GM19025 (cell line): ENCODE data around the gene MICU1.

ENCODE experiments used
- ATAC-seq: cut with Tn5 transposase; IDR thresholded peaks from one replicate; pipeline ENCODE4 v1.9.1; 2021; ENCODE audit warnings: mild to moderate bottlenecking, low read depth, moderate library complexity; ENCODE audit not compliant: unreplicated experiment

Gene MICU1

DNA sequence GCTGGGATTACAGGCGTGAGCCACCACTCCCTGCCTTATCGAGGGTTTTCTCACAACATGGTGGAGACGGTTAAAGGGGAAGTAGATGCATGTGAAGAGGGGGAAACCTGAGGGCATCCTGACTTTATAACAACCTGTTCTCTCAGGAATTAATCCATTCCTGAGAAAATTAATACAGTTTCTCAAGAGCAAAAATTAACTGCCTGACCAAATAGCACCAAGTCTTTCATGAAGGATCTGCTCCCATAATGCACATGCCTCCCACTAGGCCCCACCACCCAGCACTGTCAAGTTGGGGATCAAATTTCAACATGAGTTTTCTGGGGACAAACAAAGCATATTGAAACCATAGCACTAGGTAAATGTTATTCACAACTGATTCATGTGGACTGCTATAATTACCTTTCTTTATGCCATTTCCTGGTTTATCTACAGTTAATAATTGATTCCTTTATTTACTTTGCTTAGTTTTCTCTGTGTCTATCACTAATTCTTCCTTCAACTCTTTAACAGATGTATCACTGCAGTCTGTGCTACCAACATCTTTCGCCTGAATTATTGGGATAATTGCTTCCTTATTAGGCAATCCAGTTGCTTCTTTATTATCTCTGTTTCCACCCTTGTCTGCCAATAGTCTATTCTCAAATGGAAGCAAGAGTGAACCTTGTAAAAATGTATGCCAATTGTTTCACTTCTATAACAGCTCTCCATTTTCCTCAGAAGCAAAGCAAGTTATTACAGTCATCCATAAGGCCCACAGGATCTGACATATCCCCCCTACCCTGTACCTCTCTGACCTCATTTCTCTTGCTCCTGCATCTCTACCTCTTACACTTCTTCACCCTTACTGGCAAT lies 12.9 kb upstream of the MICU1 start:
- no peak for ATAC-seq

DNA sequence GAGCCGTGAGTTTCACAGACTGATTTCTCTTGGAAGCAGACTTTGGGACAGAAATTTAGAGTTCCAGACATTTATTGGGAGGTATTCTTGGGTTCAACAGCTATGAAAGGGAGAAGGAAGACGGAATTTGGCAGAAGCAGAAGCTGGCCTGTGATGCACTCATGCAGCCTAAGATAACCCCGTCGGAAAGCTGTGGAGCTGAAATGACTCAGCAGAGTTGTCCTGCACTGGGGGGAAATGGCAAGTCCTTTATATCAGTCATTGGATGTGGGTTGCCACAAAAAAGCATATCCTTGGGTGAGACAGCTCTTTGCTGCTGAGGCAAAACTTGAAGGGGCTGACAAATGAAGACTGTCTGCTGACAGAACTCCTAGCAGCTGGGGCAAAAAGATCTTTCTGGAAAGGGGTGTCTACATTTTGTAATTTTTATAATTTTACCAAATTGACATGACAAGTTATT lies 11.5 kb upstream of the MICU1 start:
- ATAC-seq, result no peak

DNA sequence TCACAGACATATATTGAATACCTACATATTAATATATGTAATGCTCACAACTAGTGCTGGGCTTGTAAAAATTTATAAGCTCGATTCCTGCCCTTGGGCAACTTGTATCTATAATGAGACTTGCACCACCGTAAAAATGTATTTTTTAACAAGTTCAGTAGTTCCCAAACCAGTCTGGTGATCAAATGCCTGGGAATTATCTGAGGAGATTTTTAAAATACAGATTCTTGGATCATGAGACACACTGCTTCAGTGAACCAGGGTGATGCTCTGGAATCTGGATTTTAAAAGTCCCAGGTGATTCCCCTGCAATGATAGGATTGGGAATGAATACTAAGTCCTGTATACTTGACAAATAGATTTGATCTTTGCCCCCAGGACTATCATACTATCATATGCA lies 4.3 kb upstream of the MICU1 start:
- ATAC-seq, result no peak

DNA sequence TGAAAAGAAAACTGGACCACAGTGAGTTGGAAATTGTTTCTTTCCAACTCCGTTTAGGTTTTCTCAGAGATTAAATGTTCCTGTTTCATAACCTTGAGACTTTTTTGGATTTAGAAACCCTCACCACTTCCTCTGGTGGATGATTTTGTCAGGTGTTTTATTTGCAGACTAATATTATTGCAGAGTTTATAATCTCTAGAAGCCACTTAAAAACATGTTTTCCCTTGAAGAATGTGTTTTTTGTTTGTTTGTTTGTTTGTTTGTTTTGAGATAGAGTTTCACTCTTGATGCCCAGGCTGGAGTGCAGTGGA lies 520 bp upstream of the MICU1 start:
- ATAC-seq, result no peak

DNA sequence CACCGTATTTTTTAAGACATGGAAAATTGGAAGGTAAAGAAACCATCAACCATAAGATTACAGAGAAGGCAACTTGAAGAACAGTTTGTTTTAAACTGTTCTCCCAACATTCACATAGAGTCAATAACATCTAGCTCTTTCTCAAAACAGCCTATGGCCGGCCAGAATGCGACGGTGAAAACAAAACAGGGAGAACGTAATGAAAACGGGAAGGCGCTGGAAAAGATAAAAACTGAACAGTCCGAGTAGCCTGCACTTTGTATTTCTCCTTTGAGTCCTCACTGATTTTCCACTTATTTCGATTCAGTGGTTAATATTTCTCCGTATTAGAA lies 637 bp downstream of the MICU1 start:
- no peak for ATAC-seq

DNA sequence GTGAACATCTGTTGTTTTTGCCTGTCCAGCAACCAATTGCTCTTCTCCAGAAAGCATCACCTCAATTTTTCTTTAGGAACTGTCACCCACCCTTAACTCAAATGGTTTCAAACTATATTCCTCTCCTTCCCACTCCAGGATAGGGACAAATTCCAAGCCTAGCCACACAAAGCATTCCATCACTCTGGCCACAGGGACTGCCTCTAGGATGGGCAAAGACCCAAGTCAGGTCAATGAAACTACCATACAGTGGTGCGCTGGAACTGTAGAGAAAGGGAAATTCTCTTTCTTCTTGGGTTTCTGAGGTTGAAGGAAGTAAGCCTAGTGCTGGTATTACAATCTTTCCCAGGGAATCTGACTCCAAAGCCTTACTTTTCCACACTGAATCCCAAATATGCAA lies 3.6 kb downstream of the MICU1 start:
- ATAC-seq, result no peak

DNA sequence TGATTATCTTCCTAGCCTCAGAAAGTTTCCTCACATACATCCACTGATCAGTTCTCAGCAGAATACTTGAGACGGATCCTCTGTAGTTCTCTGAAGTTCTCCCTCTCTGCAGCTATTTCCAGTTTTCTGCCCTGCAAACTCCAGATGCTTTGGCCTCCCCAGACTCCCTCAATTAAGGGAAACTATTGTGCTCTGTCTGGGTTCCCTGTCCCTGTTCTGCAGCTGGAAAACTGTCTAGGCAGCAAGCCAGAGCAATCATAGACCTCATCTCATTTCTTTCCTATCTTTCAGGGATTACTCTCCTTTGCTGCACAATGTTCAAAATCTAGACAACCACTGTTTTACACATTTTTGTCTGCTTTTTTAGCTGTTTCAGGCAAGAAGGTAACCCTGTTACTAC lies 9.2 kb downstream of the MICU1 start:
- ATAC-seq, result no peak

DNA sequence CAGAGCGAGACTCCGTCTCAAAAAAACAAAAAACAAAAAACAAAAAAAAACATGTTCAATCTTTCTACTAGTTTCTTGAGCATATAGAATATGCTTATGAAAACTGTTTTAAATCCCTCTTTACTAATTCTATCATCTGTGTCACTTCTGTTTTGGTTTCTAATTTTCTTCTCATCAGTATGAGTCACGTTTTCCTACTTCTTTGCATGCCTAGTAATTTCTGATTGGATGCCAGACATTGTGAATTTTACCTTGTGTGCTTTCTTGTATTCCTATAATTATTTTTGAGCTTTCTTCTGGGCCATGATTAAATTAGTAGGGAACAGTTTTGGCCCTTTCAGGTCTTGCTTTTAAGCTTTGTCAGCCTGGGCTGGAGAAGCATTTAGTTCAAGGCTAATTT lies 9.9 kb downstream of the MICU1 start:
- no peak for ATAC-seq

DNA sequence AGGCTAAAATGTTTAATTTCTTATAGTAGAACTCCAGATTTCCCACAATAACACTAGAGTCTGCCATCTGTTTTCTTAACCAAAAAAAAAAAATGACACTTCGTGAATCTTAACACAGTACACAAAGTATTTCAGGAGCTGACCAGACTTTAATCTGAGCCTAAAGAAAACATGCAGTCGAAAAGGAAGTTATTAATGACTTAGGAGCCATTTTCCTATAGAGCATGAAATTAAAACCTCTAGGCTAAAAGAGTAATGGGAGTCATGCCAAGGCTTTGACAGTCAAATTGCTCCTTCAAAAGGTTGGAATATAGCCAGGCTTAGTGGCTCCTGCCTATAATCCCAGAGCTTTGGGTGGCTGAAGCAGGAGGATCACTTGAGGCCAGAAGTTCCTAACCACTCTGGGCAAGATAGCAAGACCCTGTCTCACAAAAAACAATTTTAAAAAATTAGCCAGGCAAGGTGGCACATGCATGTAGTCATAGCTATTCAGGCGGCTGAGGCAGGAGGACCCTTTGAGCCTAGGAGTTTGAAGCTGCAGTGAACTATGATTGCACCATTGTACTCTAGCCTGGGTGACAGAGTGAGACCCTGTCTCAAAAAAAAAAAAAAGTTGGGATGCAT lies 13.6 kb downstream of the MICU1 start:
- ATAC-seq, result no peak

DNA sequence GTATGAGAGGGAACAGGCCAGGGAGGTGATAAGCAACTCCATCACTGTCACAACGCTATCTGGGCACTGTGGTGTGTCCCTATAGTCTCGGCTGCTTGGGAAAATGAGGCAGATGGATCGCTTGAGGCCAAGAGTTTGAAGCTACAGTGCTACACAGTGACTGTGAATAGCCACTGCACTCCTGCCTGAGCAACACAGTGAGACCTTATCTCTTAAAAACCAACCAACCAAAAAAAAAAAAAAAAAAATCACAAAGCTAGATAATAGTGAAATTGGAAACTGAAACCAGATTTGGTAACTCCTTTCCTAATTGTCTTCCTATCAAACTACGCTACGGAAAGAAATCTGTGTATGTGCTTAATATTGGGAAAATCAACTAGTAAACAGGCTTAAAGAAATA lies 14.1 kb downstream of the MICU1 start:
- no peak for ATAC-seq

DNA sequence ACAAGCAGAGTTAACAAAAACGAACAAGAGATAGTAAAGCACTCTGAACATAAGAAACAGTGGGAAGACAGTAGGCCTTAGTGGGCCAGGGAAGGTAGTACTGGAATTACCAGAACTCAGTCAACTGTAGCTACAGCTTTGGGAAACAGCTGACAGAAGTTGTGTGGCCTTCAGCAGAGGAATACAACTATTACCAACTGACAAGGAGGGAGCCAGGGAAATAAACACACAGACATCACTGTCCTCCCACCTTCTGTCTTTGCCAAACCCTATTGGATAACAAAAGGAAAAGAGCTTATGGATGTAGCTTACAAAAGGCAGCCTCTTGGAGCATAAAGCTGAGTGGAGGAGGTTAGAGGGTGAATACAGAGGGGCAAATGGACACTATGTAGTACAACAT lies 15.4 kb downstream of the MICU1 start:
- ATAC-seq, result no peak

DNA sequence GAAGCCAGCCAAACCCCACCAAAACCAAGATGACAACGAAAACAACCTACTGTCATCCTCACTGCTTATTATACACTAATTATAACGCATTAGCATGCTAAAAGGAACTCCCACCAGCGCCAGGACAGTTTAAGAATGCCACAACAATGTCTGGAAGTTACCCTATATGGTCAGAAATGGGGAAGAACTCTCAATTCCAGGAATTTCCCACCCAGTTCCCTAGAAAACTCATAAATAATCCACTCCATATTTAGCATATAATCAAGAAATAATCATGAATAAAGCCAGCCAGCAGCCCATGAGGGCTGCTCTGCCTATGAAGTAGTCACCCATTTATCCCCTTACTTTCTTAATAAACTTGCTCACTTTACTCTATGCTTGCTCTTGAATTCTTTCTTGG lies 20.8 kb downstream of the MICU1 start:
- ATAC-seq, result no peak

DNA sequence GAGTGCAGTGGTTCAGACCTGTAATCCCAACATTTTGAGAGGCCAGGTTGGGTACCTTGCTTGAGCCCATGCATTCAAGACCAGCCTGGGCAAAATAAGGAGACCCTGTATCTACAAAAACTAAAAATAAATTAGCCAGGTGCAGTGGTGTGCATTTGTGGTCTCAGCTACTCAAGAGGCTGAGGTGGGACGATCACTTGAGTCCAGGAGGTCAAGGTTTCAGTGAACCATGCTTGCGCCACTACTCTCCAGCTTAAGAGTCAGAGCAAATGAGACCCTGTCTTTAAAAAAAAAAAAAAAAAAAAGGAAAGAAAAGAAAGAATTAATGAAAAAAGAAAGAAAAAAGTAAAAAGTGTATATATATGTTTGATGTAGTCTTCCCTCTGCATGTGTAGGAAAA lies 24.7 kb downstream of the MICU1 start:
- no peak for ATAC-seq

DNA sequence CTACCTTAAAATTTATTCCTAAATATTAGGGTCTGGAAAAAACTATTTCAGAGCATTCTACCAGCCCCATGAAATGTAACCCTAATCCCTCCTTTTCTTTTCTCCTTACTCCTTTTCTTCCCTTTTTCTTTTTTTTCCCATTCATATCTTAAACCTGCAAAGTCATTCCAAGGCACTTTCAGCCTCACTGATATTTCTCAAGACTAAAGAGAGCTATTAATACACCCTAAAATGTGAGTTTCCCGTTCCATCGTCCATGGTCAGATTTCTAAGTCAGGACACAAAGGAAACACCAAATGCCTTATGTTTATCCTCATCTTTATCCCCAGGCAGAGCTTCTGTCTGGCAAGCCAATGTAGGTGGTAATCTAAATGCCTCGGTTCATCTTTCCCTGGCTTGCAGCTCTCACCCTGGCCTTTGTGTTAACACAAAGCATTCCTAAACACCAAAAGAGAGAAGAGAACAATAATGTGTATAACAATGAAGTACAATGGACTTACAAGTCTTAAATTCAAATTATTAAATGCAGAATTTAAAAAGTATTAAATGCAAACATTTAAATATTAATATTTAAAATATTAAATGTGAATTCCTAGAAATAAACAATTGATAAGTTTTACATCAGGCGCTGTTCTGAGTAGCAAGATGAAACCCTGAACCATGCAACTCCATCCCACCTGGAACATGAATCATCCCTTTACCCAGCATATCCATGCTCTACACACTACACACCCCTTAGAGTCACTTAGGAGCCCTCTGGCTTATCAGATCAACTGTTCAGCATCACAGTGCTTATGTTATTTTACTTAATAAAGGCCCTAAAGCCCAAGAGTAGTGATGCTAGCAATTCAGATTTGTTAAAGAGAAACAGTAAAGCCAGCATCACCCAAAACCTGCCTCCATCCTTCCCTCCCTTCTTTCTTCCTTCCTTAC lies 26.8 kb downstream of the MICU1 start:
- no peak for ATAC-seq

DNA sequence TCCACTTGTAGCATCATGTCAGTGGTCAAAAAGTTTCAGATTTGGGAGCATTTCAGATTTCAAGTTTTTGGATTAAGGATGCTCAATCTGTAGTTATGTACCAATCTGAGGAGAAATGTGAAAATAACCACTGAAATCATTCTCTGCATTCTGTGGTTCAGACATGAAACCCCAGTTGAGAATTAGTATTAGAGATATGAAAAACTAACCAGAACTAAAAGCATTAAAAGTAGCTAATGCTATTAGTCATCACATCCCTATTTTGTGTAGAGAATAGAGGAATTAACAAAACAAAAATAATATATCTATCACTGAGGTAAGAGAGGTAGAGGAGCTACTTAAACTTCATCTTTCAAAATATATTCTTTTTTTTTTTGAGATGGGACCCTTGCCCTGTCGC lies 28.0 kb downstream of the MICU1 start:
- ATAC-seq, result no peak

DNA sequence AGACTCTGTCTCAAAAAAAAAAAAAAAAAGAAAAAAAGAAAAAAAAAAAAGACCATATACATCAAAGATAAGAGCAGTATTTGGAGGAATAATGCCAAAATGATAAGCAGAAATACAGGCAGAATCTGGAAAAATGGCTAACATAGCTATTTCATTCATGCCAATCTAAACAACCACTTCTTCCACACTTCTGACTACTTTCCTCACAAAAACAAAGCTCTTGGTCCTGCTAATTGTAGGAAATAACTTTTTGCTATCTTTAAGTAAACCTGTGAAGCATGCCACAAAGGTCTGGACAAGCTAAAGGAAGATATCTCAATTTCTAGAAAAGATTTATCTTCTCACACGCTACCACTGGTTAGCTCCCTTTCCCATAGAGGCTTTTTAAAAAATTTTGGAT lies 30.4 kb downstream of the MICU1 start:
- ATAC-seq, result no peak

DNA sequence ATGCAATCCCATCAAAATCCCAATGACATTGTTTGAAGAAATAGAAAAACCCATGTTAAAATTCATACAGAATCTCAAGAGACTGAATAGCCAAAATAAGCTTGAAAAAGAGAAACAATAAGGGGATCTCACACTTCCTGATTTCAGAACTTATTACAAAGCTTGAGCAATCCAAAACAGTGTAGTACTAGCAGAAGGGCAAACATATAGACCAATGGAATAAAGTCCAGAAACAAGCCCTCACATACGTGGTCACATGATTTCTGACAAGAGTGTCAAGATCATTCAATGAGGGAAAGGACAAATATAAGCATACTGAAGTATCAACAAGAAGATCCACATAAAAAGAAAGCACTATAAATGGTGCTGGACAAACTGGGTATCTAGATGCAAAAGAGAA lies 31.9 kb downstream of the MICU1 start:
- no peak for ATAC-seq

DNA sequence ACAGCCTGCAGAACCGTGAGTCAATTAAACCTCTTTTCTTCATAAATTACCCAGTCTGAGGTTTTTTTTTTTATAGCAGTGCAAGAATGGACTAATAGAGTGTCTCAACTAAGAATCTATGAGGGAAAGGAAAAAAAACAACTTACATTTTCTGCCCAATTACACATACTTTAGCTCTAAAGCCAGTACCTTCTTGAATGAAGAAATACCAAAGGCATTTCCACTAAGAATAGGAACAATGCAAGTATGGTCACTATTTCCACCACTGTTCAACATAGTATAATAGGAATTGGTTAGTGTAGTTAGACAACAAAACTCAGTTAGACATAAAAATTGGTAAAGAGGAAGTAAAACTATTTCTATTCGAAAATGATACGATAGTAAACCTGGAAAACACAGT lies 37.6 kb downstream of the MICU1 start:
- ATAC-seq, result no peak

DNA sequence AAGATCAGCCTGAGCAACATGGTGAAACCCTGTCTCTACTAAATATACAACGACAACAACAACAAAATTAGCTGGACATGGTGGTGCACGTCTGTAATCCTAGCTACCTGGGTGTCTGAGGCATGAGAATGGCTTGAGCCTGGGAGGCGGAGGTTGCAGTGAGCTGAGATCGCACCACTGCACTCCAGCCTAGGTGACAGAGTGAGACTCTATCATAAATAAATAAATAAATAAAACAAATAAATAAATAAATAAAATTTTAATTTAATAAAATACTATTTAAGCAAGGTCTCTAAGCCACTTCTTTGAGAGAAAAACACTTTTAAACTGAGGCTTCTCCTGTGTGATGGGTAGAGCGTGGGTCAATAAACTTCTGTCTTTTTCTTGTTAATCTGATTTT lies 38.3 kb downstream of the MICU1 start:
- no peak for ATAC-seq

DNA sequence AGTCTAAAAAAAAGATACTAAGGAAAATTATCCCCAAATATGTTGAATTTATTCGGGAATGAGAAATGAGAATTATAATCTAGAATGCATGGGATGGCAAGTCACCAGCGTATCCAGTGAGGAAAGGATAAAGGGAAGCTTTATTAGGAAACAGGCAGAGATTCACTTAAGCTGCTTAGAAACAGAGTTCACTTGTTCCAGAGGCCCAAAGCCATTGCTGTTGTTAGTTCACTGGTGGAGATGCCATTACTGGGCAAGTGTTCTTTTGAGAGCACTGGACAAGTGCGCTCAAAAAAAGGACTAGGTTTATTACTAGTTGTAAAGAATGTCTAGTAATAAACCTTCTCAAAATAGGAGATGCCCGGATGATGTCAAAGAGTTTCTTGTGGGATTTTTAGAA lies 51.2 kb downstream of the MICU1 start:
- no peak for ATAC-seq

DNA sequence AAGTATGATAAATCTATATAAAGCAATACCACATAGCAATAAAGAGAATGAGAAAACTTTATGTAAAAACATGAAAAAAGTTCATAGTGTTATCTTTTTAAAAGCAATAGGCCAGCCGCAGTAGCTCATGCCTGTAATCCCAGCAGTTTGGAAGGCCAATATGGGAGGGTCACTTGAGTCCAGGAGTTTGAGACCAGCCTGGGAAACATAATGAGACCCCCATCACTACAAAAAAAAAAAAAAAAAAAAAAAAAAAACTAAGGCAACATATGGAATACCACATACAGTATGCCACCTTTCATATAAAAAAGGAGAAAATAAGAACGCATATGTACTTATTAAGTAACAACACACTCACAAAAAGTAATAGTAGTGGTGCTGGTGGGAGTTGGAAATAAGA lies 52.8 kb downstream of the MICU1 start:
- ATAC-seq, result no peak
